GM19025 (cell line): ENCODE data around the gene ADH4.
"Not testable (repeated sequence)": the region's sequence is repeated elsewhere in the genome, so short reads cannot be mapped to it uniquely, and the experiment has no call there.

Experiments used
- ATAC-seq: cut with Tn5 transposase; IDR thresholded peaks from one replicate; pipeline ENCODE4 v1.9.1; 2021; ENCODE audit warnings: mild to moderate bottlenecking, low read depth, moderate library complexity; ENCODE audit not compliant: unreplicated experiment

The ADH4 gene

DNA sequence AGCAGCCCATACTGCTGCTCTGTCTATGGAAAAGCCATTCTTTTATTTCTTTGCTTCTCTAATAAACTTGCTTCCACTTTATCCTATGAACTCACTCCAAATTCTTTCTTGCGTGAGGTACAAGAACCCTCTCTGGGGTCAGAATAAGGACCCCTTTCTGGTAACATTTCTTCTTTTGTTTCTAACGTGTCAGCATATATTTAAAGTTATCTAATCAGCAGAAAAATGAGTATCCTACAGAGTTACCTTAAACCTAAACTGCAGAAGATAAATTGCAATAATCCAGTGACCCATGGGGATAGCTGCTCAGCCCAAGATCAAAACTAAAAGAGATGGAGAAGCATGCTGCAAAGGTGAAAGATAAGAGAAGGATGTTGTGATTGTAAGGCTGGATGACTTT is 59.5 kb downstream of the ADH4 start:
- ATAC-seq, result no peak

- ATAC-seq, result no peak
These were observed 61.9 kb downstream of the ADH4 start for GRCh38 chr4:99082192-99082591.

GRCh38 chr4:99080869-99081268 is 63.2 kb downstream of the ADH4 start:
- not testable (repeated sequence) for ATAC-seq

DNA sequence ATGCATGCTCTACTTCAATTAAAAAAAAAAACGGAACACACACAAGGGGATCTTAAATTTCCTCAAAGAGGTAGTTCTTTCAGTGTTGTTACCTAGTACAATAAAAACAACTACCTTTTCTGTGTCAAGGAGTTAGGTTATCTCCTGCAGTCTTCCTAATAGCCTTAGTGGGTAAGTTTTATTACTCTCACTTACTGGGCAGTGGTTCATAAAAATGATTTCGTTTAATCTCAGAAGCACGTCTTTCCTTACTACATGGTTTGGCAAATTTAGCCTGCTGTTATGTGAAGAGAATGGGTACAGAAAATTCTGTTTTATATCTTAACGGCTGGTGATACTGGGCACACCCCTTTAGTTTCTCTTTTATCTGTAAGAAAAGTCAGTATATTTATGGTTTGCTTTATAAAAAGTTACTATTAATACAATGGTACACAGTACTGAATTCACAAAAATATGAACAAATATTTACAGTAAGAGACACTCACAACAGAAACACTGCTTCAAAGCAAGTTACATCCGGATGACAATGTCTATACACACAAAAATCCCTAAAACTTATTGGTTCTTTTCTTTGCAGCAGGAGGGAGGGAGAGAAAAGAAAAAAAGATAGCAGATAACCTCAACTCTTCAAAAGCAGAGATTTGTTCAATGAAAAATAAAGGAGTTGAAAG is 64.3 kb downstream of the ADH4 start:
- no peak for ATAC-seq

- ATAC-seq, result no peak
These were observed 65.0 kb downstream of the ADH4 start for GRCh38 chr4:99078931-99079624.

GRCh38 chr4:99078336-99078735 is 65.8 kb downstream of the ADH4 start:
- no peak for ATAC-seq

GRCh38 chr4:99077177-99077576 is 66.9 kb downstream of the ADH4 start:
- no peak for ATAC-seq

GRCh38 chr4:99076292-99076976 is 67.7 kb downstream of the ADH4 start:
- ATAC-seq, result no peak

DNA sequence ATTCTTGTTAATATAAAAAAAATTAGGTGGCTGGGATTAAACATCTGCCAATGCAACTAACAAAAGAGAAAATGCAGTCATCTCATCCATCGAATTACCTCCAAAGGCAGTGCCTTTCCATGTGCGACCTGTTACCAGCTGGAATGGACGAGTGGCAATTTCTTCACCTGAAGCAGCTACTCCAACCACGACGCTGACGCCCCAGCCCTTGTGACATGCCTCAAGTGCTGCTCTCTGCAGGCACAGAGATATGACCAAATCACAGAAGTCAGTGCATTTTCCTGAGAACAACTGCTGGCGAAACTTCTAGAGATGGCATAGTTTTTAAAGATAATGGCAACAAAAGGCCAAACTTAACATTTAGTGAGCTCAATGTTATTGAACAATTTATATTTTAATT is 69.3 kb downstream of the ADH4 start:
- ATAC-seq, result no peak
